NCI-H1105 treated with DMSO at 0.1 percent for 48 hours (cell line): Measurements from ENCODE around the gene DIABLO.
A peak's percentile ranks its signal among the peaks of the same experiment; 100 is the strongest.
"Not testable (repeated sequence)": the region's sequence is repeated elsewhere in the genome, so short reads cannot be mapped to it uniquely, and the experiment has no call there.

Source experiments
- DNase-seq: peaks from one replicate; lab custom pipeline; 2025; lab: John Stamatoyannopoulos, UW

Gene DIABLO

GRCh38 chr12:122208073-122208820 lies 17.6 kb downstream of the DIABLO start:
- DNase-seq, result no peak

GRCh38 chr12:122207391-122207790 lies 18.5 kb downstream of the DIABLO start:
- DNase-seq, result no peak

- no peak for DNase-seq
Observed at GRCh38 chr12:122206976-122207375, 18.9 kb downstream of the DIABLO start.

GRCh38 chr12:122206111-122206881 lies 19.6 kb downstream of the DIABLO start:
- DNase-seq, result no peak

GRCh38 chr12:122205053-122205925 lies 20.6 kb downstream of the DIABLO start:
- DNase-seq, result no peak

- DNase-seq, result no peak
Observed at GRCh38 chr12:122204167-122205052, 21.4 kb downstream of the DIABLO start.

- peak; percentile 54 for DNase-seq
Observed at GRCh38 chr12:122203301-122204166, 22.3 kb downstream of the DIABLO start, which contains the start of gene B3GNT4. Gene B3GNT4 (plus strand): TSS chr12:122203709. CDS start chr12:122204619, 910 bp downstream.

- DNase-seq, result not testable (repeated sequence)
Observed at GRCh38 chr12:122202811-122203210, 23.0 kb downstream of the DIABLO start.

GRCh38 chr12:122202017-122202416 lies 23.8 kb downstream of the DIABLO start:
- DNase-seq, result no peak

- DNase-seq, result no peak
Observed at GRCh38 chr12:122201381-122201780, 24.5 kb downstream of the DIABLO start.

- DNase-seq, result no peak
Observed at GRCh38 chr12:122200541-122201175, 25.2 kb downstream of the DIABLO start.

- no peak for DNase-seq
Observed at GRCh38 chr12:122199484-122200355, 26.1 kb downstream of the DIABLO start.

GRCh38 chr12:122197612-122197966 lies 28.3 kb downstream of the DIABLO start:
- no peak for DNase-seq

- DNase-seq, result no peak
Observed at GRCh38 chr12:122195405-122195804, 30.4 kb downstream of the DIABLO start.

GRCh38 chr12:122194804-122195203 lies 31.0 kb downstream of the DIABLO start:
- no peak for DNase-seq

GRCh38 chr12:122192441-122192840 lies 33.4 kb downstream of the DIABLO start:
- no peak for DNase-seq

GRCh38 chr12:122190842-122191668 lies 34.8 kb downstream of the DIABLO start:
- peak; percentile 22 for DNase-seq
